Measurements from ENCODE around the gene SNX18.

GRCh38 chr5:54544044-54544443 is 26.5 kb downstream of the SNX18 start:
- TF ChIP-seq CTCF (IDR thresholded peaks at IDR 0.05), result no peak
- TF ChIP-seq POLR2AphosphoS5 (IDR thresholded peaks at IDR 0.05), result no peak
- no peak for TF ChIP-seq POLR2A (IDR thresholded peaks at IDR 0.05)

Measured in suprapubic skin (tissue), 4 donors.